HEK293 (cell line): ENCODE measurements around the gene PKHD1.

Experiments
- CTCF ChIA-PET: fragments of 350-600 bp; formaldehyde crosslinking; extraction: SDS; loops from one replicate; lab custom pipeline; 2021; ENCODE audit warnings: antibody characterized with exemption; lab: Yijun Ruan, JAX
- POLR2A ChIA-PET: fragments of 300-600 bp; formaldehyde crosslinking; extraction: SDS; loops from one replicate; lab custom pipeline; 2020; ENCODE audit warnings: antibody characterized with exemption, inconsistent platforms; lab: Yijun Ruan, JAX
- H3K27ac ChIP-seq: fragments of 200-500 bp; sonication (Bioruptor generic); 2 replicates; pipeline ENCODE4 v1.5.1; 2014; ENCODE audit warnings: low read depth, low read length, control low read depth, inconsistent platforms; ENCODE audit errors: extremely low read depth
- H3K36me3 ChIP-seq, 2 experiments: fragments of 200-500 bp in 1 of 2; sonication (Bioruptor generic) in 1 of 2; 1 replicate in 1 of 2; 2 replicates in 1 of 2; pipeline ENCODE4 v1.5.1; 2014 to 2017; ENCODE audit warnings: inconsistent platforms in 2 of 2, low read length in 2 of 2; ENCODE audit not compliant: control insufficient read depth in 2 of 2, insufficient read depth in 1 of 2
- H3K4me1 ChIP-seq: fragments of 200-500 bp; sonication (Bioruptor generic); 2 replicates; pipeline ENCODE4 v1.5.1; 2014; ENCODE audit warnings: mild to moderate bottlenecking, low read length, inconsistent platforms; ENCODE audit not compliant: control insufficient read depth, insufficient read depth
- H3K4me3 ChIP-seq: 2 replicates; pipeline ENCODE4 v1.5.1; 2011; ENCODE audit warnings: low read depth, mild to moderate bottlenecking, control low read depth, low read length, moderate library complexity
- H3K9me3 ChIP-seq: fragments of 200-500 bp; sonication (Bioruptor generic); 2 replicates; pipeline ENCODE4 v1.5.1; 2014; ENCODE audit warnings: low read depth, low read length, inconsistent platforms; ENCODE audit not compliant: control insufficient read depth, insufficient read depth
- KLF16 ChIP-seq: fragments of 450-650 bp; formaldehyde crosslinking; IDR thresholded peaks from 2 replicates; pipeline ENCODE4 v1.5.1; 2017; ENCODE audit warnings: missing biosample characterization, missing genetic modification characterization
- OSR2 ChIP-seq: fragments of 450-650 bp; formaldehyde crosslinking; IDR thresholded peaks from 2 replicates; pipeline ENCODE4 v1.5.1; 2016; ENCODE audit warnings: missing biosample characterization, missing genetic modification characterization
- PRDM6 ChIP-seq: fragments of 450-650 bp; formaldehyde crosslinking; IDR thresholded peaks from 2 replicates; pipeline ENCODE4 v1.5.1; 2017; ENCODE audit warnings: missing biosample characterization, missing genetic modification characterization
- ZNF10 ChIP-seq: fragments of 450-650 bp; formaldehyde crosslinking; IDR thresholded peaks from 2 replicates; pipeline ENCODE4 v1.5.1; 2017; ENCODE audit warnings: missing biosample characterization, missing genetic modification characterization
- ZNF140 ChIP-seq: fragments of 450-650 bp; formaldehyde crosslinking; IDR thresholded peaks from 2 replicates; pipeline ENCODE4 v1.5.1; 2016; ENCODE audit warnings: missing biosample characterization, missing genetic modification characterization
- ZNF211 ChIP-seq: fragments of 450-650 bp; formaldehyde crosslinking; IDR thresholded peaks from 2 replicates; pipeline ENCODE4 v1.5.1; 2016; ENCODE audit warnings: low read depth, missing biosample characterization, missing genetic modification characterization
- ZNF223 ChIP-seq: fragments of 450-650 bp; formaldehyde crosslinking; IDR thresholded peaks from 2 replicates; pipeline ENCODE4 v1.5.1; 2016; ENCODE audit warnings: missing biosample characterization, missing genetic modification characterization
- ZNF24 ChIP-seq: fragments of 450-650 bp; formaldehyde crosslinking; IDR thresholded peaks from 2 replicates; pipeline ENCODE4 v1.5.1; 2016; ENCODE audit warnings: missing biosample characterization, missing genetic modification characterization
- ZNF354C ChIP-seq: fragments of 450-650 bp; formaldehyde crosslinking; IDR thresholded peaks from 2 replicates; pipeline ENCODE4 v1.5.1; 2016; ENCODE audit warnings: missing biosample characterization, missing genetic modification characterization, low read depth, borderline replicate concordance
- ZNF529 ChIP-seq: fragments of 450-650 bp; formaldehyde crosslinking; IDR thresholded peaks from 2 replicates; pipeline ENCODE4 v1.5.1; 2017; ENCODE audit warnings: missing genetic modification characterization, missing biosample characterization; ENCODE audit not compliant: insufficient replicate concordance
- ZNF558 ChIP-seq: fragments of 450-650 bp; formaldehyde crosslinking; IDR thresholded peaks from 2 replicates; pipeline ENCODE4 v1.5.1; 2016; ENCODE audit warnings: missing biosample characterization, missing genetic modification characterization
- ZNF621 ChIP-seq: fragments of 450-650 bp; formaldehyde crosslinking; IDR thresholded peaks from 2 replicates; pipeline ENCODE4 v1.5.1; 2017; ENCODE audit warnings: missing biosample characterization, missing genetic modification characterization
- ZNF768 ChIP-seq: fragments of 450-650 bp; formaldehyde crosslinking; IDR thresholded peaks from 2 replicates; pipeline ENCODE4 v1.5.1; 2018; ENCODE audit warnings: missing biosample characterization, mild to moderate bottlenecking, missing genetic modification characterization
- ZNF792 ChIP-seq: fragments of 450-650 bp; formaldehyde crosslinking; IDR thresholded peaks from 2 replicates; pipeline ENCODE4 v1.5.1; 2016; ENCODE audit warnings: missing biosample characterization, missing genetic modification characterization
- TF ChIP-seq, protein P1 (sequence below): fragments of 450-650 bp; formaldehyde crosslinking; IDR thresholded peaks from 2 replicates; pipeline ENCODE4 v1.5.1; 2016; ENCODE audit warnings: missing biosample characterization, missing genetic modification characterization
- TF ChIP-seq, protein P2 (sequence below): fragments of 450-650 bp; formaldehyde crosslinking; IDR thresholded peaks from 2 replicates; pipeline ENCODE4 v1.5.1; 2016; ENCODE audit warnings: missing biosample characterization, missing genetic modification characterization, borderline replicate concordance

PKHD1 gene

DNA sequence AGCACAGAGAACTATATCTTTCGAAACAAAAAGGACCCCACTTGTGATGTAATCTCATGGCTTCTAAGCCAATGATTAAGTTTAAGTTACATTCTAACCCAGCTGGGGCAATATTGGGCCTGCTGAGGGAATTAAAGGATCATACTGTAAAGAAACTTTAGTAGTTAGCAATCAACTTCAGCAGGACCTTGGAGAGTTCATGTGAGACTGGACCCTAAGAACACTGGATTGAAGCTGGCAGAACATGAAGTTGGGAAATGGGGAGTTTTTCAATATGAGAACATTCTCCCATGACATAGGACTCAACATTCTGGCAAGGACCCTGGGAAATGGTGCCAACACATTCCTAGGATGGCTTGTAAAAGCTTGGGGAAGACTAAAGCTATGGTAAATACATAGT lies 516.2 kb downstream of the PKHD1 start:
- H3K36me3 ChIP-seq: no peaks in the 10 kb centered on the region
- ChIA-PET CTCF (interaction anchor here (0.7 kb wide), 1 partner anchor 310 kb away, joined by 3 read pairs; no protein-coding TSS in a partner anchor), POLR2A (no interaction called here)
- H3K27ac ChIP-seq: no peak overlapping the region
- TF ChIP-seq ZNF24 (no peak), ZNF768 (tag by site-specific recombination) (no peak)
- no peak overlapping the region for H3K4me3 ChIP-seq
- no peaks in the 10 kb centered on the region for H3K9me3 ChIP-seq
- H3K4me1 ChIP-seq: no peaks in the 10 kb centered on the region

DNA sequence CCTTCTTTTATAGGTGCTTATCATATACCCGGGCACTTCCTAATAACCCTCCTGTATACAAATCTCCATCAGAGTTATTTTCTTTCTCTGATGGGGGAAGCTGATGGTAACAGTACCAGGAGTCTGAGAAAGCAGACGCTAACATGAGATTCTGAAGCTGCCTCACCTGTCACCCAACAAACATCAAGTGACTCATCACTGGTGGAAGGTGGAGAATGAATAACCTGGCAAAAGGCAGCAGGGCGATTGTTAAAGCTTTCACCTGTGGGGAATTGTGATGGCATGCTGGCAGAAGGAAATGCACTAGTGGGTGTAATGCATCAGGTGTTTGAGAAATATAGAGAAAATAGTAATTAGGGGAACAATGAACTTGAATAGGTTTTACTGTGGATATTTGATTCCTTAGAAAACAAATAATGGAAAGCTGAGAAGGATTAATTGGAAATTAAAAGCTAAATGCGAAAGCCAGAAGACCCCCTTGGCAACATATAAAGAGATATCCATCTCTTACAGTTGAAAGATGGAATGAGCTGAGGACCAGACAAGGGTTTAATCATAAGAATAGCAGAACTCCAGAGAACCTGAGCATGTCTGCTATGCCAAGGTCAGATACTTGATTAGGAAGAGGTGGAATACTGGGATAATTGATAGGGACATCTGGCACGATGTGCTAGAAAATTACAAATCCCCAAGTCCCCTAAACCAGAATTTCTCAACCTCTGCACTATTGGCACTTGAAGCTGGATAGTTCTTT lies 517.1 kb downstream of the PKHD1 start:
- no peak overlapping the region for H3K27ac ChIP-seq
- H3K36me3 ChIP-seq: no peaks in the 10 kb centered on the region
- no peak for TF ChIP-seq ZNF529 (tag by site-specific recombination)
- no peak for TF ChIP-seq PRDM6 (tag by site-specific recombination)
- no peak for TF ChIP-seq ZNF223 (tag by site-specific recombination)
- no peak for TF ChIP-seq ZNF211 (tag by site-specific recombination)
- TF ChIP-seq ZNF24: no peak
- TF ChIP-seq ZNF792 (tag by site-specific recombination): no peak
- no peak for TF ChIP-seq ZNF558 (tag by site-specific recombination)
- no peak for TF ChIP-seq OSR2 (tag by site-specific recombination)
- TF ChIP-seq KLF16 (tag by site-specific recombination): no peak
- TF ChIP-seq ZNF10 (tag by site-specific recombination): no peak
- no peak for TF ChIP-seq ZNF621
- TF ChIP-seq, protein P1, sequence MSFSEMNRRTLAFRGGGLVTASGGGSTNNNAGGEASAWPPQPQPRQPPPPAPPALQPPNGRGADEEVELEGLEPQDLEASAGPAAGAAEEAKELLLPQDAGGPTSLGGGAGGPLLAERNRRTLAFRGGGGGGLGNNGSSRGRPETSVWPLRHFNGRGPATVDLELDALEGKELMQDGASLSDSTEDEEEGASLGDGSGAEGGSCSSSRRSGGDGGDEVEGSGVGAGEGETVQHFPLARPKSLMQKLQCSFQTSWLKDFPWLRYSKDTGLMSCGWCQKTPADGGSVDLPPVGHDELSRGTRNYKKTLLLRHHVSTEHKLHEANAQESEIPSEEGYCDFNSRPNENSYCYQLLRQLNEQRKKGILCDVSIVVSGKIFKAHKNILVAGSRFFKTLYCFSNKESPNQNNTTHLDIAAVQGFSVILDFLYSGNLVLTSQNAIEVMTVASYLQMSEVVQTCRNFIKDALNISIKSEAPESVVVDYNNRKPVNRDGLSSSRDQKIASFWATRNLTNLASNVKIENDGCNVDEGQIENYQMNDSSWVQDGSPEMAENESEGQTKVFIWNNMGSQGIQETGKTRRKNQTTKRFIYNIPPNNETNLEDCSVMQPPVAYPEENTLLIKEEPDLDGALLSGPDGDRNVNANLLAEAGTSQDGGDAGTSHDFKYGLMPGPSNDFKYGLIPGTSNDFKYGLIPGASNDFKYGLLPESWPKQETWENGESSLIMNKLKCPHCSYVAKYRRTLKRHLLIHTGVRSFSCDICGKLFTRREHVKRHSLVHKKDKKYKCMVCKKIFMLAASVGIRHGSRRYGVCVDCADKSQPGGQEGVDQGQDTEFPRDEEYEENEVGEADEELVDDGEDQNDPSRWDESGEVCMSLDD: no peak
- TF ChIP-seq ZNF140 (tag by site-specific recombination): no peak
- no peak for TF ChIP-seq ZNF354C (tag by site-specific recombination)
- TF ChIP-seq, protein P2, sequence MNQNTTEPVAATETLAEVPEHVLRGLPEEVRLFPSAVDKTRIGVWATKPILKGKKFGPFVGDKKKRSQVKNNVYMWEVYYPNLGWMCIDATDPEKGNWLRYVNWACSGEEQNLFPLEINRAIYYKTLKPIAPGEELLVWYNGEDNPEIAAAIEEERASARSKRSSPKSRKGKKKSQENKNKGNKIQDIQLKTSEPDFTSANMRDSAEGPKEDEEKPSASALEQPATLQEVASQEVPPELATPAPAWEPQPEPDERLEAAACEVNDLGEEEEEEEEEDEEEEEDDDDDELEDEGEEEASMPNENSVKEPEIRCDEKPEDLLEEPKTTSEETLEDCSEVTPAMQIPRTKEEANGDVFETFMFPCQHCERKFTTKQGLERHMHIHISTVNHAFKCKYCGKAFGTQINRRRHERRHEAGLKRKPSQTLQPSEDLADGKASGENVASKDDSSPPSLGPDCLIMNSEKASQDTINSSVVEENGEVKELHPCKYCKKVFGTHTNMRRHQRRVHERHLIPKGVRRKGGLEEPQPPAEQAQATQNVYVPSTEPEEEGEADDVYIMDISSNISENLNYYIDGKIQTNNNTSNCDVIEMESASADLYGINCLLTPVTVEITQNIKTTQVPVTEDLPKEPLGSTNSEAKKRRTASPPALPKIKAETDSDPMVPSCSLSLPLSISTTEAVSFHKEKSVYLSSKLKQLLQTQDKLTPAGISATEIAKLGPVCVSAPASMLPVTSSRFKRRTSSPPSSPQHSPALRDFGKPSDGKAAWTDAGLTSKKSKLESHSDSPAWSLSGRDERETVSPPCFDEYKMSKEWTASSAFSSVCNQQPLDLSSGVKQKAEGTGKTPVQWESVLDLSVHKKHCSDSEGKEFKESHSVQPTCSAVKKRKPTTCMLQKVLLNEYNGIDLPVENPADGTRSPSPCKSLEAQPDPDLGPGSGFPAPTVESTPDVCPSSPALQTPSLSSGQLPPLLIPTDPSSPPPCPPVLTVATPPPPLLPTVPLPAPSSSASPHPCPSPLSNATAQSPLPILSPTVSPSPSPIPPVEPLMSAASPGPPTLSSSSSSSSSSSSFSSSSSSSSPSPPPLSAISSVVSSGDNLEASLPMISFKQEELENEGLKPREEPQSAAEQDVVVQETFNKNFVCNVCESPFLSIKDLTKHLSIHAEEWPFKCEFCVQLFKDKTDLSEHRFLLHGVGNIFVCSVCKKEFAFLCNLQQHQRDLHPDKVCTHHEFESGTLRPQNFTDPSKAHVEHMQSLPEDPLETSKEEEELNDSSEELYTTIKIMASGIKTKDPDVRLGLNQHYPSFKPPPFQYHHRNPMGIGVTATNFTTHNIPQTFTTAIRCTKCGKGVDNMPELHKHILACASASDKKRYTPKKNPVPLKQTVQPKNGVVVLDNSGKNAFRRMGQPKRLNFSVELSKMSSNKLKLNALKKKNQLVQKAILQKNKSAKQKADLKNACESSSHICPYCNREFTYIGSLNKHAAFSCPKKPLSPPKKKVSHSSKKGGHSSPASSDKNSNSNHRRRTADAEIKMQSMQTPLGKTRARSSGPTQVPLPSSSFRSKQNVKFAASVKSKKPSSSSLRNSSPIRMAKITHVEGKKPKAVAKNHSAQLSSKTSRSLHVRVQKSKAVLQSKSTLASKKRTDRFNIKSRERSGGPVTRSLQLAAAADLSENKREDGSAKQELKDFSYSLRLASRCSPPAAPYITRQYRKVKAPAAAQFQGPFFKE (tag by site-specific recombination): no peak
- TF ChIP-seq, all 188 proteins: peak for 0
- Histone ChIP-seq H3K4me3 (no peak overlapping the region), H3K4me1 (no peaks in the 10 kb centered on the region), H3K9me3 (no peaks in the 10 kb centered on the region)
- CTCF ChIA-PET: interaction anchor here (0.7 to 1.1 kb wide), 3 partner anchors 9 to 389 kb away, joined by 3 to 4 read pairs (median 3); no protein-coding TSS in a partner anchor
- POLR2A ChIA-PET: no interaction called here
